Spinal cord (tissue), 10 donors: Measurements from ENCODE around the gene ULK4. TPM values are rescaled to one million over a fixed set of nuclear protein-coding genes. Genes with fewer than 3 reads are reported as not detected.
"Not testable (repeated sequence)": the region's sequence is repeated elsewhere in the genome, so short reads cannot be mapped to it uniquely, and the experiment has no call there.

Experiments
- DNase-seq, 6 donors: peaks; one replicate each; pipeline versions ENCODE4 v3.0.0 to v3.0.0-alpha.2; 2013 to 2015; ENCODE audit warnings: low spot score in 6 of 6, low read depth in 4 of 6
- H3K27ac ChIP-seq: one replicate; pipeline ENCODE4 v1.5.1; 2013; ENCODE audit warnings: low read depth, low read length, control low read depth
- H3K27me3 ChIP-seq: one replicate; pipeline ENCODE4 v1.6.1; 2013; ENCODE audit warnings: low read length; ENCODE audit not compliant: control insufficient read depth, insufficient read depth
- H3K36me3 ChIP-seq: one replicate; pipeline ENCODE4 v1.6.1; 2013; ENCODE audit warnings: low read length; ENCODE audit not compliant: control insufficient read depth, insufficient read depth
- H3K4me1 ChIP-seq: one replicate; pipeline ENCODE4 v1.6.1; 2013; ENCODE audit warnings: low read length; ENCODE audit not compliant: control insufficient read depth, insufficient read depth
- H3K4me3 ChIP-seq: one replicate; pipeline ENCODE4 v1.5.1; 2013; ENCODE audit warnings: low read depth, low read length, control low read depth
- H3K9me3 ChIP-seq: one replicate; pipeline ENCODE4 v1.6.1; 2013; ENCODE audit warnings: low read length; ENCODE audit not compliant: control insufficient read depth, insufficient read depth
- WGBS: methylation state at CpG from one replicate; pipeline ENCODE4 v1.1.5; 2013; ENCODE audit warnings: missing lambda C conversion rate; ENCODE audit not compliant: insufficient coverage; 5-methylcytosine and 5-hydroxymethylcytosine counted together
- polyA plus RNA-seq, 2 donors: library from polyadenylated mRNA; unstranded; fragments of 120-200 nt; gene quantifications; one replicate each; pipeline ENCODE4 v1.2.1, GENCODE V29; 2013; ENCODE audit not compliant: insufficient read length in 2 of 2
- total RNA-seq, 2 donors: library from RNA; depleted of rRNA in 1 of 2; stranded (reverse); fragments of 120-200 nt in 1 of 2; fragments of >200 nt in 1 of 2; gene quantifications; one replicate each; pipeline versions ENCODE4 v1.2.3 to v1.2.4, GENCODE V29; 2013 to 2014
- donor health status: healthy.

The ULK4 gene
- total and polyA plus RNA-seq, 4 donors = 3.1 to 18.1 (median 9.7) TPM

DNA sequence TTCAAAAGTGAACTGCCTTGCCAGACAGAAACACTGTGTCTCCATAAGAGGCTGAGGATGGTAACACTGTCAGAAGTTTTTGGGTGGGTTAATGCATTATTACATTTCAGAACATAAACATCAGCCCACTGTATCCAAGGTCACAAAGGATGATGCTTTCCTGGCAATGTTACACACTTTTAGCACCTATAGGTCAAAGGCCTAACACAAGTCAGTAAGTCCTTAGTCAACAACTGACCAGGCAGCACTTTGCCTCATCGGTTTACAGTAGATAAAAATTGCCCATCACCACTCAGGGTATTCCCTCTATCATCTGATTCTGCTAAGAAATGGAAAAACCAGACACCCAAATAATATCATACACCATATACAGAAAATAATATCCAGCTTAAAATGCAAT is 664.2 kb downstream of the ULK4 start:
- no peaks in the 10 kb centered on the region for H3K4me1 ChIP-seq
- H3K9me3 ChIP-seq = no peaks in the 10 kb centered on the region
- no peaks in the 10 kb centered on the region for H3K36me3 ChIP-seq
- H3K27me3 ChIP-seq = no peaks in the 10 kb centered on the region
- WGBS = 100% methylated on average over 1 of the region's 1 CpG
- DNase-seq = no peak
- H3K4me3 ChIP-seq = no peak overlapping the region
- H3K27ac ChIP-seq = no peak overlapping the region

DNA sequence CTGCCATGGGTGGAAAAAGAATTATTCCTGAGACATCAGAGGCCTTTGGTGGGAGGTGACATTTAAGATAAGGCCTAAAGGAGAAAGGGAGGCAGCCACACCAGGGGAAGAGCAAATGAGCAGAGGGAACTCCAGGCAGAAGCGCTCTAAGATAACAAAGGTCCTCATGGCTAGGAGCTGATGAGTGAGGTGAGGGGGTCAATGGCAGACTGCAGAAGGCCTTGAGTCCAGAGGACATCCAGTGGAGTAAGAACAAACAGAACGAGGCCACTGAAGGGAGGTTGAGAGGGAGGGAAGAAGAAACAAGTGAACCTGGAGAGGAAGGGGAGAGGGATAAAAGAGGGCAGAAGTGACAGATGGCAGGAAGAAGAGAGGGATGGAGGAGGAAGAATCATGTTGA is 665.3 kb downstream of the ULK4 start:
- 80% methylated on average over 2 of the region's 2 CpGs for WGBS
- no peak overlapping the region for H3K4me3 ChIP-seq
- no peak for DNase-seq
- no peaks in the 10 kb centered on the region for H3K4me1 ChIP-seq
- no peaks in the 10 kb centered on the region for H3K36me3 ChIP-seq
- no peak overlapping the region for H3K27ac ChIP-seq
- H3K27me3 ChIP-seq = no peaks in the 10 kb centered on the region
- no peaks in the 10 kb centered on the region for H3K9me3 ChIP-seq

DNA sequence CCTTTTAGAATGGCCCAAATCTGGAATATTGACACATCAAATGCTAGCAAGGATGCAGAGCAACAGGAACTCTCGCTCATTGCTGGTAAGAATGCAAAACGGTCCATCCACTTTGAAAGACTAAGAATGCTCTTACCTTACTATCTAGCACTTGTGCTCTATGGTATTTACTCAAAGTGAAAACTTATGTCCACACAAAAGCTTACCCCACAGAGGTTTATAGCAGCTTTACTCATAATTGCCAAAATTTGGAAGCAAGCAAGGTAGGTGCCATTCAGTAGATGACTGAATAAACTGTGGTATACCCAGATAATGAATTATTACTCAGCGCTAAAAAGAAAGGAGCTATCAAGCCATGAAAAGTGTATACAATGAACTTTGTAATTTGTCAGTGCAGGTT is 666.2 kb downstream of the ULK4 start:
- H3K4me1 ChIP-seq = no peaks in the 10 kb centered on the region
- WGBS = 60% methylated on average over 1 of the region's 3 CpGs
- no peaks in the 10 kb centered on the region for H3K9me3 ChIP-seq
- no peaks in the 10 kb centered on the region for H3K27me3 ChIP-seq
- H3K4me3 ChIP-seq = no peak overlapping the region
- no peak overlapping the region for H3K27ac ChIP-seq
- no peak for DNase-seq
- no peaks in the 10 kb centered on the region for H3K36me3 ChIP-seq

DNA sequence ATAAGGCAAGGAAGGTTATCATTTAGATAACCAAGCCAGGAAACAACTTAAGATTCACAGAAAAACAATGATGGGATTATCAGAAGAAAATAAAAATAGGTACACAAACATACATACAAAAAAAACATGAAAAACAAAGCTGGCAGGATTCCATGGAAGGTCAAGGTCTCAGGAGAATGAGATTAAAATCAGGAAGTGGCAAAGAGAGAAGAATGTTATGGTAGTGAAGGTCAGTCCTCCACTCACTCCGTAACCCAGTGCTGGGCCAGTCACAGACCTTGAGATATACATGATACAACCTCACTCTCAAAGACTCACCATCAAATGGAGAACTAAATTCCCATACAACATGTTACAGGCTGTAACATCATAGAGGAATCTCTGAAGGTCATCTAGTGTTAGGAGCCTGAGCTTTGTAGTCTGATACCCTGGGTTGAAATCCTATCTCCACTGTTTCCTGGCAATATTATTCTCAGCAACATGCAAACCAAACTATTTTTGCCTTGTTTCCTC is 668.7 kb downstream of the ULK4 start:
- Histone ChIP-seq H3K27me3 (no peaks in the 10 kb centered on the region), H3K9me3 (no peaks in the 10 kb centered on the region), H3K4me3 (no peak overlapping the region), H3K27ac (no peak overlapping the region), H3K36me3 (no peaks in the 10 kb centered on the region), H3K4me1 (no peaks in the 10 kb centered on the region)
- WGBS = no CpG with 5 or more reads among the region's 1 CpG
- DNase-seq = no peak

DNA sequence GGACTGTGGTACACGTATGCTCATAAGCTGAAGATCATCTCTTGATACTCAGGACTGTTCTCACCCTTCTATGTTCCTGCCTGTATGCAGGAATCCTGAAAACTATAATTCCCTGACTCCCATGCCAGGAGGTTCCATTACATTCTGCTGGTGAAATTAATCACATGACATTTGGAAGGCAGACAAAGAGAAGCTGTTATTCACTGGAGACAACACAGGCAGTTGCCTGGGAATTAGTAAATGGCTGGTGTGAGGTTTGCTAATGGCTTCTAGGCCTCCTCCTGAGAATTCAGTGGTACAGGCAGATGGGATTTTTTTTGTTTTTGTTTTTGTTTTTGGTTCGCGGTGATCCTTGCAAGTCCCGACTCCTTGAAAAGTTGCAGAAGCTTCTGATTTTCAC is 671.2 kb downstream of the ULK4 start:
- DNase-seq = peak in 2 of 6 donors; percentile 41 to 43
- Histone ChIP-seq H3K4me3 (no peak overlapping the region), H3K36me3 (no peaks in the 10 kb centered on the region), H3K27ac (no peak overlapping the region), H3K9me3 (no peaks in the 10 kb centered on the region), H3K27me3 (no peaks in the 10 kb centered on the region), H3K4me1 (no peaks in the 10 kb centered on the region)
- 83% methylated on average over 1 of the region's 4 CpGs for WGBS

DNA sequence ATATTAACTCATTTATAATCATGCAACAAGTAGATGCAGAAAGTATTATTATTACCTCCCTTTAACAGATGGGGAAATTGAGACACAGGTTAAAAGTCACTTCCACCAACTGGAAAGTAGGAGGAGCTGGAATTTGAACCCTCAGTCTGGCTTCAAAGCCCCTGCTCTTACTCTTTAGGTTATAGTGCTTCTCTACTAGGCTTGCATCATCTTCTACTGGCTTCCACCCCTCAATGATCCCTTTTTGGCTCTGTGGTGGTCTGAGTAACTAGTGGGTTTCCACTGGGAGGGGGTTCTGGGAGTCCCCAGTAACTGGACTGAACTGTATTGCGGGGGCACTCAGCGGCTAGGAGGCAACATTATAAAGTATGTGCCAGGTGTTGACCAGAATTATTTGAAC is 671.6 kb downstream of the ULK4 start:
- WGBS = 100% methylated on average over 1 of the region's 2 CpGs
- Histone ChIP-seq H3K27me3 (no peaks in the 10 kb centered on the region), H3K4me1 (no peaks in the 10 kb centered on the region), H3K9me3 (no peaks in the 10 kb centered on the region), H3K4me3 (no peak overlapping the region), H3K36me3 (no peaks in the 10 kb centered on the region), H3K27ac (no peak overlapping the region)
- no peak for DNase-seq

DNA sequence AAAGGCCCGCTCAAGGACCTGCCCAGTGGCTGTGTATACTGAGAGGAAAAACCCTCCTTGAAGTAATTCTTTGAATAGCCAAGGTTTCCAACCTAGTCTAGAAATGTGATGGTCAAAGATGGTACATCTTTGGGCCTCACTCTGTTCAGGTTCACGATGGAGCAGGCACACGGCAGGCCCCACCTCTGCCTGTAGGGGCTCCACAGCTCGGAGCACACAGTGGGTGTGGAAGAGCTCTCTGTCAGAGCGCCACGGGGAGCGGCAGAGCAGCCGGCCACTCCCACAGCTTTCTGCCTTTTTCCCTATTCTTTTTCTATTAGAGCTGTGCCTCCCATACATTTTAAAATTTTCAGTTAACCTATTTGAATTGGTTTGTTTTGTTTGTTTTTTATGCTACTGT is 673.1 kb downstream of the ULK4 start:
- no peaks in the 10 kb centered on the region for H3K36me3 ChIP-seq
- WGBS = 75% methylated on average over 3 of the region's 8 CpGs
- H3K27ac ChIP-seq = no peak overlapping the region
- no peak overlapping the region for H3K4me3 ChIP-seq
- no peaks in the 10 kb centered on the region for H3K27me3 ChIP-seq
- no peak for DNase-seq
- no peaks in the 10 kb centered on the region for H3K9me3 ChIP-seq
- no peaks in the 10 kb centered on the region for H3K4me1 ChIP-seq

DNA sequence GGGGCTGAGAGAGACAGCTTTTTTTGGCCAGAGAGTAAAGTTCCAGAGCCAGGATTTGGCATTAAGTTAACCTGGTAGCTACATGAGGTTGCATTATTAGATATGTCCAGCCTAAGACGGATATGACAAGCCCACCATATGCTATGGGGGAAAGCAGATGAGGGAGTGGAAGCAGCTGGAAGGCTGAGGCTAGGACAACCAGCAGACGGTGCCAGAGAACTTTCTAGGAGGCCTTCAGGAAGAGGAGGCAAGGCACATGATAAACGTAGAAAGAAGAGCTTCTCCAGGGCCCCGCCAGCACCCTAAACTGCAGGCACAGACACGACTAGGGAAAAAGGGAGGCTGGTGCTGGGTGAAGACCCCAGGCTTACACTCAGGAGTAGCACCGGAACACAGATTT is 675.6 kb downstream of the ULK4 start:
- H3K4me3 ChIP-seq = no peak overlapping the region
- H3K9me3 ChIP-seq = no peaks in the 10 kb centered on the region
- no peak overlapping the region for H3K27ac ChIP-seq
- no peak for DNase-seq
- H3K27me3 ChIP-seq = no peaks in the 10 kb centered on the region
- no peaks in the 10 kb centered on the region for H3K4me1 ChIP-seq
- H3K36me3 ChIP-seq = no peaks in the 10 kb centered on the region
- WGBS = 76% methylated on average over 6 of the region's 6 CpGs

DNA sequence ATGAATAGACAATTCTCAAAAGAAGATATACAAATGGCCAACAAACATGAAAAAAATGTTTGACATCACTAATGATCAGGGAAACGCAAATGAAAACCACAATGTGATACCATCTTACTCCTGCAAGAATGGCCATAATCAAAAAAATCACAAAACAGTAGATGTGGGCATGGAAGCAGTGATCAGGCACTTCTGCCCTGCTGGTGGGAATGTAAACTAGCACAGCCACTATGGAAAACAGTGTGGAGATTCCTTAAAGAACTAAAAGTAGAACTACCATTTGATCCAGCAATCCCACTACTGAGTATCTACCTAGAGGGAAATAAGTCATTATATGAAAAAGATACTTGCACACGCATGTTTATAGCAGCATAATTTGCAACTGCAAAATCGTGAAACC is 677.0 kb downstream of the ULK4 start:
- not testable (repeated sequence) for H3K27ac ChIP-seq, H3K27me3 ChIP-seq, DNase-seq, H3K4me1 ChIP-seq, H3K9me3 ChIP-seq, H3K4me3 ChIP-seq, H3K36me3 ChIP-seq
- WGBS = no CpG with 5 or more reads among the region's 3 CpGs

DNA sequence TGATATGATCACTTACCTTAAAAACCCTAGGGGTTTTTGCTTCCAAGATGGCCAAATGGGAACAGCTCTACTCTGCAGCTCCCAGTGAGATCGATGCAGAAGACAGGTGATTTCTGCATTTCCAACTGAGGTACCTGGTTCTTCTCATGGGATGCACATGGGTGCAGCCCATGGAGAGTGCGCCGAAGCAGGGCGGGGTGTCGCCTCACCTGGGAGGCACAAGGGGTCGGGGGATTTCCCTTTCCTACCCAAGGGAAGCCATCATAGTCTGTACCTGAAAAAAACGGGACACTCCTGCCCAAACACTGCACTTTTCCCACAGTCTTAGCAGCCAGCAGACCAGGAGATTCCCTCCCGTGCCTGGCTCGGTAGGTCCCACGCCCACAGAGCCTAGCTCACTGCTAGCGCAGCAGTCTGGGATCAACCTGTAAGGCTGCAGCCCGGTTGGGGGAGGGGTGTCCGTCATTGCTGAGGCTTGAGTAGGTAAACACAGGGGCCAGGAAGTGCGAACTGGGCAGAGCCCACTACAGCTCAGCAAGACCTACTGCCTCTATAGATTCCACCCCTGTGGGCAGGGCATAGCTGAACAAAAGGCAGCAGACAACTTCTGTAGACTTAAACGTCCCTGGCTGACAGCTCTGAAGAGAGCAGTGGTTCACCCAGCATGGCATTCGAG is 684.0 kb downstream of the ULK4 start:
- Histone ChIP-seq H3K27me3 (no peaks in the 10 kb centered on the region), H3K36me3 (no peaks in the 10 kb centered on the region), H3K9me3 (peaks cover 4% of the 10 kb centered on the region), H3K4me1 (no peaks in the 10 kb centered on the region), H3K4me3 (no peak overlapping the region), H3K27ac (no peak overlapping the region)
- DNase-seq = no peak
- WGBS = 66% methylated on average over 14 of the region's 16 CpGs
